Measurements from ENCODE around the gene UBE2I. TPM values are rescaled to one million over a fixed set of nuclear protein-coding genes. Genes with fewer than 3 reads are reported as not detected.

UBE2I gene
- total and polyA plus RNA-seq, 2 of the 4 experiments (the other 2 are of a cell fraction): 30.8 to 140 TPM

DNA sequence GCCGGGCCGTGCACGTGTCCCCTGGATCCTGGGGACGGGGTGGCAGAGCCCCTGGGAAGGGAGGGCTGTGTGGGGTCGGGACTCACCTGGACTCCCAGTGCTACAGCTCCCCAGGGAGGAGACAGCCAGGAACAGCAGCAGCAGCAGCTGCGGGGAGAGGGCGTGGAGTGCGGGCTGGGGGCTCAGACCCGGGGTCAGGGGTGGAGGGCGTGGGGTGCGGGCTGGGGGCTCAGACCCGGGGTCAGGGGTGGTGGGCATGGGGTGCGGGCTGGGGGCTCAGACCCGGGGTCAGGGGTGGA lies 32.9 kb upstream of the UBE2I start:
- no peak overlapping the region for H3K27ac ChIP-seq (ENCODE audit: insufficient read depth, low read length)
- no peak overlapping the region for H3K23ac ChIP-seq (ENCODE audit: low read depth, low read length)
- no peak overlapping the region for H3K56ac ChIP-seq (ENCODE audit: extremely low read depth, insufficient read depth, low read length)
- peaks cover 2% of the 10 kb centered on the region; the same call in 1 of the 2 replicates for H3K9me3 ChIP-seq (ENCODE audit: control insufficient read depth, insufficient read depth, low read length)
- in situ Hi-C loops (cut with MboI; ENCODE audit: low sequenced_read_pairs) (no loop called here), dilution Hi-C loops (cut with HindIII; ENCODE audit: low sequenced_read_pairs, unreplicated experiment) (no loop called here), intact Hi-C loops (cut with micrococcal nuclease) (no loop called here)
- H4K8ac ChIP-seq (ENCODE audit: low read depth in 2 of 2, low read length in 2 of 2): no peak overlapping the region
- DNase-seq (no peak), ATAC-seq (ENCODE audit: low read depth) (no peak)
- H2BK15ac ChIP-seq (ENCODE audit: low read depth, low read length): no peak overlapping the region
- no peak overlapping the region for H4K91ac ChIP-seq (ENCODE audit: insufficient read depth, low read depth, low read length)
- H2AFZ ChIP-seq (replicated peaks; ENCODE audit: low read length, poor library complexity): no peak overlapping the region
- no peak overlapping the region for H2AK9ac ChIP-seq (replicated peaks; ENCODE audit: low read depth, low read length, poor library complexity)
- H3K4me1 ChIP-seq (ENCODE audit: control insufficient read depth, insufficient read depth, low read length): no peaks in the 10 kb centered on the region
- CTCF ChIA-PET: no interaction called here
- no TSS peak for BruUV-seq (replicated peaks)
- no peak overlapping the region for H3K18ac ChIP-seq (ENCODE audit: low read depth, low read length)
- no peak overlapping the region for H4K5ac ChIP-seq (ENCODE audit: low read depth, low read length)
- H2BK20ac ChIP-seq (ENCODE audit: low read depth, low read length): no peak overlapping the region
- H3K36me3 ChIP-seq (ENCODE audit: control insufficient read depth, insufficient read depth, low read length): no peaks in the 10 kb centered on the region
- H2AK5ac ChIP-seq (ENCODE audit: low read depth, low read length): no peak overlapping the region
- H2BK5ac ChIP-seq (ENCODE audit: low read depth, low read length, poor library complexity, severe bottlenecking): no peak overlapping the region
- H2BK120ac ChIP-seq (ENCODE audit: low read depth, low read length): no peak overlapping the region
- no peak for TF ChIP-seq POLR2A (IDR thresholded peaks at IDR 0.05; ENCODE audit: low read depth, low read length)
- TF ChIP-seq BHLHE40 (IDR thresholded peaks at IDR 0.05; ENCODE audit: low read depth, low read length): no peak
- TF ChIP-seq SMC3 (IDR thresholded peaks at IDR 0.05; ENCODE audit: low read depth, low read length): no peak
- no peak for TF ChIP-seq MXI1 (IDR thresholded peaks at IDR 0.05; ENCODE audit: borderline replicate concordance, low read depth, low read length)
- no peak for TF ChIP-seq NFE2L2 (IDR thresholded peaks at IDR 0.05; ENCODE audit: low read depth, low read length)
- TF ChIP-seq MAZ (IDR thresholded peaks at IDR 0.05; ENCODE audit: borderline replicate concordance, low read depth, low read length): no peak
- TF ChIP-seq, protein P1, sequence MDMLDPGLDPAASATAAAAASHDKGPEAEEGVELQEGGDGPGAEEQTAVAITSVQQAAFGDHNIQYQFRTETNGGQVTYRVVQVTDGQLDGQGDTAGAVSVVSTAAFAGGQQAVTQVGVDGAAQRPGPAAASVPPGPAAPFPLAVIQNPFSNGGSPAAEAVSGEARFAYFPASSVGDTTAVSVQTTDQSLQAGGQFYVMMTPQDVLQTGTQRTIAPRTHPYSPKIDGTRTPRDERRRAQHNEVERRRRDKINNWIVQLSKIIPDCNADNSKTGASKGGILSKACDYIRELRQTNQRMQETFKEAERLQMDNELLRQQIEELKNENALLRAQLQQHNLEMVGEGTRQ (IDR thresholded peaks at IDR 0.05; ENCODE audit: low read depth, low read length): no peak
- TF ChIP-seq CHD1 (IDR thresholded peaks at IDR 0.05; ENCODE audit: low read depth, low read length): no peak
- no peak for TF ChIP-seq FOS (IDR thresholded peaks at IDR 0.05; ENCODE audit: low read depth, low read length)
- TF ChIP-seq RCOR1 (IDR thresholded peaks at IDR 0.05; ENCODE audit: insufficient replicate concordance, low read length): no peak
- TF ChIP-seq, protein P2, sequence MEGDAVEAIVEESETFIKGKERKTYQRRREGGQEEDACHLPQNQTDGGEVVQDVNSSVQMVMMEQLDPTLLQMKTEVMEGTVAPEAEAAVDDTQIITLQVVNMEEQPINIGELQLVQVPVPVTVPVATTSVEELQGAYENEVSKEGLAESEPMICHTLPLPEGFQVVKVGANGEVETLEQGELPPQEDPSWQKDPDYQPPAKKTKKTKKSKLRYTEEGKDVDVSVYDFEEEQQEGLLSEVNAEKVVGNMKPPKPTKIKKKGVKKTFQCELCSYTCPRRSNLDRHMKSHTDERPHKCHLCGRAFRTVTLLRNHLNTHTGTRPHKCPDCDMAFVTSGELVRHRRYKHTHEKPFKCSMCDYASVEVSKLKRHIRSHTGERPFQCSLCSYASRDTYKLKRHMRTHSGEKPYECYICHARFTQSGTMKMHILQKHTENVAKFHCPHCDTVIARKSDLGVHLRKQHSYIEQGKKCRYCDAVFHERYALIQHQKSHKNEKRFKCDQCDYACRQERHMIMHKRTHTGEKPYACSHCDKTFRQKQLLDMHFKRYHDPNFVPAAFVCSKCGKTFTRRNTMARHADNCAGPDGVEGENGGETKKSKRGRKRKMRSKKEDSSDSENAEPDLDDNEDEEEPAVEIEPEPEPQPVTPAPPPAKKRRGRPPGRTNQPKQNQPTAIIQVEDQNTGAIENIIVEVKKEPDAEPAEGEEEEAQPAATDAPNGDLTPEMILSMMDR (conservative IDR thresholded peaks at IDR 0.05; ENCODE audit: low read depth, low read length): no peak
- TF ChIP-seq MAFK (IDR thresholded peaks at IDR 0.05; ENCODE audit: low read depth, low read length): no peak
- TF ChIP-seq, protein P3, sequence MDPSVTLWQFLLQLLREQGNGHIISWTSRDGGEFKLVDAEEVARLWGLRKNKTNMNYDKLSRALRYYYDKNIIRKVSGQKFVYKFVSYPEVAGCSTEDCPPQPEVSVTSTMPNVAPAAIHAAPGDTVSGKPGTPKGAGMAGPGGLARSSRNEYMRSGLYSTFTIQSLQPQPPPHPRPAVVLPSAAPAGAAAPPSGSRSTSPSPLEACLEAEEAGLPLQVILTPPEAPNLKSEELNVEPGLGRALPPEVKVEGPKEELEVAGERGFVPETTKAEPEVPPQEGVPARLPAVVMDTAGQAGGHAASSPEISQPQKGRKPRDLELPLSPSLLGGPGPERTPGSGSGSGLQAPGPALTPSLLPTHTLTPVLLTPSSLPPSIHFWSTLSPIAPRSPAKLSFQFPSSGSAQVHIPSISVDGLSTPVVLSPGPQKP (IDR thresholded peaks at IDR 0.05; ENCODE audit: borderline replicate concordance, low read depth, low read length): no peak
- TF ChIP-seq CEBPB (IDR thresholded peaks at IDR 0.05; ENCODE audit: low read depth, low read length): no peak
- WGBS, 2 experiments (ENCODE audit: extremely low coverage in 2 of 2, insufficient read length in 1 of 2): no CpG with 5 or more reads among the region's 14 CpGs
- H3K4me2 ChIP-seq (ENCODE audit: low read depth, low read length): no peak overlapping the region
- POLR2A ChIA-PET (ENCODE audit: unreplicated experiment): no interaction called here
- peaks cover 55% of the 10 kb centered on the region for H3K27me3 ChIP-seq (ENCODE audit: control insufficient read depth, insufficient read depth, low read length)
- no peak overlapping the region for H3K9ac ChIP-seq (ENCODE audit: low read depth, low read length)
- H3K4ac ChIP-seq (ENCODE audit: low read depth, low read length): no peak overlapping the region
- no peaks in the 10 kb centered on the region for H3K9me1 ChIP-seq (ENCODE audit: insufficient read depth, low read length)
- H3K79me1 ChIP-seq (ENCODE audit: low read depth in 1 of 2, low read length in 2 of 2): no peaks in the 10 kb centered on the region
- no peaks in the 10 kb centered on the region for H4K20me1 ChIP-seq (ENCODE audit: insufficient read depth, low read length)
- H3K14ac ChIP-seq (replicated peaks; ENCODE audit: low read depth, low read length): no peak overlapping the region
- no peak overlapping the region for H3K4me3 ChIP-seq (ENCODE audit: insufficient read depth, low read depth, low read length)
